Caco-2 (cell line): Measurements from ENCODE around the gene FBXO48. TPM values are rescaled to one million over a fixed set of nuclear protein-coding genes. Genes with fewer than 3 reads are reported as not detected.

Source experiments
- BruUV-seq: library from RNA; stranded (reverse); fragments of 400-500 nt; replicated peaks from 2 replicates; lab custom pipeline; 2021; lab: Mats Ljungman, UMichigan
- CTCF ChIA-PET: fragments of 300-600 bp; sonication (Branson Sonifier 250); formaldehyde crosslinking; loops from one replicate; lab custom pipeline; 2022; ENCODE audit warnings: antibody characterized with exemption; lab: Charles Lee
- POLR2A ChIA-PET: fragments of 300-600 bp; sonication (Branson Sonifier 250); formaldehyde crosslinking; loops from one replicate; lab custom pipeline; 2022; ENCODE audit warnings: antibody characterized with exemption; lab: Charles Lee
- DNase-seq, 2 experiments: peaks; one replicate each; pipeline versions ENCODE4 v3.0.0 to v3.0.0-alpha.2; 2020 to 2022
- H3K27me3 ChIP-seq: replicated peaks from 2 replicates; pipeline ENCODE4 v1.6.0; 2011; ENCODE audit warnings: low read length; ENCODE audit not compliant: control insufficient read depth, insufficient read depth
- H3K36me3 ChIP-seq: 2 replicates; pipeline ENCODE4 v1.5.1; 2011; ENCODE audit warnings: low read length; ENCODE audit not compliant: control insufficient read depth, insufficient read depth
- H3K4me1 ChIP-seq: fragments of 250-450 bp; sonication (Bioruptor Pico); 2 replicates; pipeline ENCODE4 v1.5.1; 2020; ENCODE audit warnings: mild to moderate bottlenecking
- H3K4me3 ChIP-seq: 2 replicates; pipeline ENCODE4 v1.5.1; 2011; ENCODE audit warnings: low read depth, mild to moderate bottlenecking, control low read depth, low read length
- H3K9me3 ChIP-seq: fragments of 250-450 bp; sonication (Bioruptor Pico); 2 replicates; pipeline ENCODE4 v1.5.1; 2020; ENCODE audit warnings: mild to moderate bottlenecking, moderate library complexity
- H3K27ac Mint-ChIP-seq: one replicate; pipeline ENCODE4 v1.8.0; 2022; ENCODE audit warnings: mixed read lengths; ENCODE audit not compliant: unreplicated experiment
- H3K27me3 Mint-ChIP-seq: one replicate; pipeline ENCODE4 v1.8.0; 2022; ENCODE audit warnings: mixed read lengths; ENCODE audit not compliant: insufficient read depth, unreplicated experiment
- H3K36me3 Mint-ChIP-seq: one replicate; pipeline ENCODE4 v1.8.0; 2022; ENCODE audit warnings: mild to moderate bottlenecking, mixed read lengths; ENCODE audit not compliant: insufficient read depth, unreplicated experiment
- H3K4me1 Mint-ChIP-seq: one replicate; pipeline ENCODE4 v1.8.0; 2022; ENCODE audit warnings: low read depth, mixed read lengths; ENCODE audit not compliant: unreplicated experiment
- H3K4me3 Mint-ChIP-seq: one replicate; pipeline ENCODE4 v1.8.0; 2022; ENCODE audit warnings: mild to moderate bottlenecking, moderate library complexity, mixed read lengths; ENCODE audit not compliant: unreplicated experiment
- H3K9me3 Mint-ChIP-seq: one replicate; pipeline ENCODE4 v1.8.0; 2022; ENCODE audit warnings: mixed read lengths; ENCODE audit not compliant: unreplicated experiment
- intact Hi-C: fragments of 100-400 bp; cut with micrococcal nuclease; formaldehyde crosslinking; loops from one replicate; pipeline ENCODE4 v1.10.0; 2022; ENCODE audit not compliant: unreplicated experiment
- total RNA-seq: library from RNA; stranded (reverse); gene quantifications from 2 replicates; pipeline ENCODE4 v1.2.3, GENCODE V29; 2022
- TF ChIP-seq, protein P1 (sequence below), 2 experiments: fragments of 200-600 bp in 1 of 2; IDR thresholded peaks; 1 replicate in 1 of 2; 2 replicates in 1 of 2; pipeline versions ENCODE4 v1.5.1 to v1.8.0; 2011 to 2022; ENCODE audit warnings: antibody characterized with exemption in 1 of 2, control low read depth in 1 of 2, inconsistent platforms in 1 of 2, low read depth in 1 of 2, low read length in 1 of 2, mild to moderate bottlenecking in 1 of 2, moderate library complexity in 1 of 2; ENCODE audit not compliant: insufficient read depth in 1 of 2, severe bottlenecking in 1 of 2, unreplicated experiment in 1 of 2

FBXO48 gene
- total RNA-seq, 1 experiment from 2014 or later, result 1.2 TPM

DNA sequence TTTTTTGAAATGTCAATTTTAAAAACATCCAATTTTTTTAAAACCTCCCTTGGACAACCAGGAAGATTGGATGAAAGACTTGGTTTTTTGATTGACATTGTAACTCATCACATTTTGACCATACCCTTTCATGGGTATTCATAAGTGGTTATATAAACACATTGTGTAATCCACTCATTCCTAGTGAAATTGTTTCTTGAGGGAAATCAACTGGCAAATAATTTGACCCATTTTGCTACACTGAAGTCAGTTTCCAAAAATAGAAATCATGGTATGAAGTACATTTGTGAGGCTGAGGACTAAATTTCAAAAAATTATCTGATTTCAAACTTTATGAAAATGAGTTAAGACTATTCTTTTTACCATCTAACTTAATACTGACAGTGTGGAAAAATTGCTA is 31.5 kb downstream of the FBXO48 start:
- POLR2A ChIA-PET, result no interaction called here

DNA sequence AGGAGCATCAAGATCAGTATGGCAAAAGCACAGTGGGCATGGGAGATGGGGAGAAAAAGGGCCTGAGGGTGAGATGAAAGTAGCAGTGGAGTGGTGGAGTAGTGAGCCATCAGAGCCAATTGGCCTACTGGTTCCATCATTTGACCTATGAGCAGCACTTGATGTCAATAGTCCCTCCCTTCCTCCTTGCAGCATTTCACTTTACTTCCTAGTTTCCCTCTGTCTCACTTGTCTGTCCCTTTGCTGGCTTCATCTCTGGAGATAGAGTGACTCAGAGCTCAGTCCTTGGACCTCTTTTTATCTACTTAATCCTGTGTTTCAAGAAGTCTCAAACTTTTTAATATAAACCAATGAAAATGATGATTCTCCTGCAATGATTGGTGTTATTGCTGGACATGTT is 32.1 kb downstream of the FBXO48 start:
- TF ChIP-seq, protein P1, sequence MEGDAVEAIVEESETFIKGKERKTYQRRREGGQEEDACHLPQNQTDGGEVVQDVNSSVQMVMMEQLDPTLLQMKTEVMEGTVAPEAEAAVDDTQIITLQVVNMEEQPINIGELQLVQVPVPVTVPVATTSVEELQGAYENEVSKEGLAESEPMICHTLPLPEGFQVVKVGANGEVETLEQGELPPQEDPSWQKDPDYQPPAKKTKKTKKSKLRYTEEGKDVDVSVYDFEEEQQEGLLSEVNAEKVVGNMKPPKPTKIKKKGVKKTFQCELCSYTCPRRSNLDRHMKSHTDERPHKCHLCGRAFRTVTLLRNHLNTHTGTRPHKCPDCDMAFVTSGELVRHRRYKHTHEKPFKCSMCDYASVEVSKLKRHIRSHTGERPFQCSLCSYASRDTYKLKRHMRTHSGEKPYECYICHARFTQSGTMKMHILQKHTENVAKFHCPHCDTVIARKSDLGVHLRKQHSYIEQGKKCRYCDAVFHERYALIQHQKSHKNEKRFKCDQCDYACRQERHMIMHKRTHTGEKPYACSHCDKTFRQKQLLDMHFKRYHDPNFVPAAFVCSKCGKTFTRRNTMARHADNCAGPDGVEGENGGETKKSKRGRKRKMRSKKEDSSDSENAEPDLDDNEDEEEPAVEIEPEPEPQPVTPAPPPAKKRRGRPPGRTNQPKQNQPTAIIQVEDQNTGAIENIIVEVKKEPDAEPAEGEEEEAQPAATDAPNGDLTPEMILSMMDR (IDR thresholded peaks at IDR 0.05; ENCODE audit: insufficient read depth in 1 of 2, low read depth in 1 of 2, low read length in 1 of 2, severe bottlenecking in 1 of 2, unreplicated experiment in 1 of 2), result no peak
- DNase-seq, result no peak
- Histone ChIP-seq H3K36me3 (no peaks in the 10 kb centered on the region), H3K4me1 (peaks cover 2% of the 10 kb centered on the region; the same call in 1 of the 2 replicates), H3K9me3 (0 out of 2 replicates have a peak, but pooled peaks cover 3% of the 10 kb centered on the region), H3K27me3 (no peaks in the 10 kb centered on the region), H3K4me3 (no peak overlapping the region)
- ChIA-PET CTCF (no interaction called here), POLR2A (interaction anchor here (0.6 kb wide), 1 partner anchor 402 kb away, joined by 5 read pairs; no protein-coding TSS in a partner anchor)
- Mint-ChIP-seq H3K9me3 (no peaks in the 10 kb centered on the region), H3K4me1 (peaks cover 1% of the 10 kb centered on the region), H3K27ac (no peak overlapping the region), H3K4me3 (no peak overlapping the region), H3K27me3 (no peaks in the 10 kb centered on the region), H3K36me3 (no peaks in the 10 kb centered on the region)
- no TSS peak for BruUV-seq
- intact Hi-C loops, result no loop called here

More for the DNA sequence above, 31.5 kb downstream of the FBXO48 start:
- H3K36me3 Mint-ChIP-seq, result no peaks in the 10 kb centered on the region
- peaks cover 8% of the 10 kb centered on the region for H3K4me1 Mint-ChIP-seq
- no peaks in the 10 kb centered on the region for H3K27me3 ChIP-seq
- BruUV-seq, result no TSS peak
- intact Hi-C loops, result no loop called here
- H3K36me3 ChIP-seq, result no peaks in the 10 kb centered on the region
- no peaks in the 10 kb centered on the region for H3K27me3 Mint-ChIP-seq
- DNase-seq, result no peak
- no peaks in the 10 kb centered on the region for H3K9me3 Mint-ChIP-seq
- H3K4me3 Mint-ChIP-seq, result no peak overlapping the region
- no peak overlapping the region for H3K4me3 ChIP-seq
- CTCF ChIA-PET, result no interaction called here
- H3K9me3 ChIP-seq, result 0 out of 2 replicates have a peak, but pooled peaks cover 3% of the 10 kb centered on the region
- peaks cover 8% of the 10 kb centered on the region for H3K4me1 ChIP-seq
- H3K27ac Mint-ChIP-seq, result no peak overlapping the region
- TF ChIP-seq, protein P1 (IDR thresholded peaks at IDR 0.05; ENCODE audit: insufficient read depth in 1 of 2, low read depth in 1 of 2, low read length in 1 of 2, severe bottlenecking in 1 of 2, unreplicated experiment in 1 of 2), result no peak

DNA sequence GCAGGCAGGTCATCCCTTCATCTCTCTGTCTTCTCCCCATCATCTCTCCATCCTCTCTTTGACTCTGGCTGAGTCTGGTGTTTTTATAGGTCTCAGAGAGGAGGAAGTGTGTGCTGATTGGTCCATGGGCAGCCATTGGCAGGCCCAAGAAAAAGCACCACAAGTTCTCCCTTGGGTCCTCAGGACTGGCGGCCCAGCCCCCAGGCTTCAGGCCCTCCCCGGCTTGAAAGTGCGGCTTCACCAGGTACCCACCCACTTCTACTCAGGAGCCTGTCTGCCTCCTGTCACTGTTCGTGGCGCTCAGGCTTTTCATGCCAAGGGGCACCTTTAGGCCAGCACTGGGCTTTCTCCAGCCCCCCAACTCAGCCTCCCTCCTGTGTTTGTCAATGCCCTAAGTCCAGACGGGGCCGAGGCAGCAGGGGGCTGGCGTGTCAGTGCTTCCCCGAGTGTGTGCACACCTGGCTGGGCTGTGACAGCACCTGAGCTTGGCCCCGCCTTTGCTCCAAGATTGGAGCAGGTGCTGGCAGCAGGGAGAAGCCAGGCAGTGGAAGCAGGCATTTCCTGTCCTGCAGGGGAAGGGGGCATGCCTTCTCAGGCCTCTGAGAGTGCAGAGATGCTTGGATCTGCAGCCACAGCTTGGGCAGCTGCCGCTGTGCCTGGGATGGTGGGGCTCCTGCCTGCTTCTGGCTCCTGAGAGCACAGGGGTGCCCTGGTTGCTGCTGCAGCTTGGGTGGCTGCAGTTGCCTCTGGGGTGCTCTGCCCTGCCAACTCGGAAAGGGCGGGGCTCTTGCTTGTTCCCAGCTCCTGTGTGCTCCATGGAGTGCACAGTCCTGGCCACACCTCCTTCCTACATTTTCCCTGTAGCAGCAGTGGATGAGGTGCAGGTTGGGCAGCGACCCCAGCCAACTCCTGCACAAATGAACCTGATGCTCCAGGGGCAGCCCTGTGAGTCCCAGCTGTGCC is 34.1 kb downstream of the FBXO48 start:
- Mint-ChIP-seq H3K27ac (no peak overlapping the region), H3K27me3 (no peaks in the 10 kb centered on the region), H3K36me3 (no peaks in the 10 kb centered on the region), H3K9me3 (no peaks in the 10 kb centered on the region), H3K4me1 (no peaks in the 10 kb centered on the region), H3K4me3 (no peak overlapping the region)
- Histone ChIP-seq H3K4me1 (no peaks in the 10 kb centered on the region), H3K27me3 (no peaks in the 10 kb centered on the region), H3K9me3 (0 out of 2 replicates have a peak, but pooled peaks cover 3% of the 10 kb centered on the region), H3K4me3 (no peak overlapping the region), H3K36me3 (no peaks in the 10 kb centered on the region)
- BruUV-seq, result no TSS peak
- TF ChIP-seq, protein P1 (IDR thresholded peaks at IDR 0.05; ENCODE audit: insufficient read depth in 1 of 2, low read depth in 1 of 2, low read length in 1 of 2, severe bottlenecking in 1 of 2, unreplicated experiment in 1 of 2), result no peak
- ChIA-PET POLR2A (no interaction called here), CTCF (interaction anchor here (0.5 to 0.6 kb wide), 2 partner anchors 45 to 755 kb away, joined by 4 to 7 read pairs; no protein-coding TSS in a partner anchor)
- DNase-seq, result no peak
- intact Hi-C loops, result no loop called here
